GM23338 (cell line): ENCODE measurements around the gene PLEK. TPM values are rescaled to one million over a fixed set of nuclear protein-coding genes. Genes with fewer than 3 reads are reported as not detected.

Source experiments
- ATAC-seq: fragments of 200-7000 bp; cut with Tn5 transposase; 3 replicates; pipeline ENCODE4 v1.9.1; 2020
- DNase-seq: peaks from one replicate; pipeline ENCODE4 v3.0.0-alpha.2; 2015; ENCODE audit warnings: low spot score
- H2AFZ ChIP-seq: fragments of 200-600 bp; sonication (generic); 2 replicates; pipeline ENCODE4 v1.8.0; 2016; ENCODE audit warnings: antibody characterized with exemption, mild to moderate bottlenecking, moderate library complexity
- H3F3A ChIP-seq: fragments of 200-600 bp; sonication (generic); replicated peaks from 2 replicates; pipeline ENCODE4 v1.8.0; 2017; ENCODE audit warnings: antibody characterized with exemption, mixed run types, low read depth
- H3K27ac ChIP-seq: fragments of 200-600 bp; sonication (generic); 2 replicates; pipeline ENCODE4 v1.6.1; 2016; ENCODE audit warnings: low read depth
- H3K27me3 ChIP-seq: fragments of 200-600 bp; sonication (generic); 2 replicates; pipeline ENCODE4 v1.8.0; 2016; ENCODE audit warnings: mild to moderate bottlenecking, mixed run types, moderate library complexity; ENCODE audit not compliant: insufficient read depth
- H3K36me3 ChIP-seq: fragments of 200-600 bp; sonication (generic); 2 replicates; pipeline ENCODE4 v1.8.0; 2016; ENCODE audit warnings: mild to moderate bottlenecking; ENCODE audit not compliant: insufficient read depth
- H3K4me1 ChIP-seq: fragments of 200-600 bp; sonication (generic); 2 replicates; pipeline ENCODE4 v1.8.0; 2016; ENCODE audit warnings: mild to moderate bottlenecking, moderate library complexity; ENCODE audit not compliant: insufficient read depth
- H3K4me2 ChIP-seq: fragments of 200-600 bp; sonication (generic); 2 replicates; pipeline ENCODE4 v1.7.1; 2017; ENCODE audit warnings: mixed run types
- H3K4me3 ChIP-seq: fragments of 200-600 bp; sonication (generic); 2 replicates; pipeline ENCODE4 v1.6.1; 2016; ENCODE audit warnings: mixed run types
- H3K79me2 ChIP-seq: fragments of 200-600 bp; sonication (generic); replicated peaks from 2 replicates; pipeline ENCODE4 v1.8.0; 2017; ENCODE audit warnings: mild to moderate bottlenecking; ENCODE audit not compliant: insufficient read depth
- H3K9me2 ChIP-seq: fragments of 200-600 bp; sonication (generic); 2 replicates; pipeline ENCODE4 v1.8.0; 2017; ENCODE audit not compliant: insufficient read depth
- H4K20me1 ChIP-seq: fragments of 200-600 bp; sonication (generic); replicated peaks from 2 replicates; pipeline ENCODE4 v1.8.0; 2017; ENCODE audit warnings: mild to moderate bottlenecking; ENCODE audit not compliant: insufficient read depth
- H3K27ac Mint-ChIP-seq: 2 replicates; pipeline ENCODE4 v1.8.0; 2020; ENCODE audit warnings: inconsistent platforms, mild to moderate bottlenecking, moderate library complexity, mixed read lengths
- H3K27me3 Mint-ChIP-seq: 3 replicates; pipeline ENCODE4 v1.8.0; 2022; ENCODE audit warnings: low read depth, mild to moderate bottlenecking, moderate library complexity, mixed read lengths, inconsistent platforms; ENCODE audit not compliant: insufficient read depth, poor library complexity
- H3K36me3 Mint-ChIP-seq: 3 replicates; pipeline ENCODE4 v1.8.0; 2021; ENCODE audit warnings: low read depth, mild to moderate bottlenecking, inconsistent platforms, moderate library complexity, mixed read lengths
- H3K4me1 Mint-ChIP-seq: 3 replicates; pipeline ENCODE4 v1.8.0; 2020; ENCODE audit warnings: mild to moderate bottlenecking, inconsistent platforms, mixed read lengths
- H3K4me3 Mint-ChIP-seq: 3 replicates; pipeline ENCODE4 v1.8.0; 2021; ENCODE audit warnings: moderate library complexity, mild to moderate bottlenecking, inconsistent platforms, mixed read lengths
- H3K9me3 Mint-ChIP-seq: 3 replicates; pipeline ENCODE4 v1.8.0; 2020; ENCODE audit warnings: moderate library complexity, mild to moderate bottlenecking, inconsistent platforms, mixed read lengths
- CREB1 ChIP-seq: fragments of 250-450 bp; sonication (Bioruptor Pico); IDR thresholded peaks from 2 replicates; pipeline ENCODE4 v1.5.0; 2020; ENCODE audit warnings: low read depth, mild to moderate bottlenecking, moderate library complexity
- CTCF ChIP-seq, 2 experiments: fragments of 200-600 bp in 1 of 2; sonication (generic) in 1 of 2; conservative IDR thresholded peaks; 2 replicates each; pipeline versions ENCODE4 v1.5.1 to v1.6.1; 2016 to 2017; ENCODE audit warnings: antibody characterized with exemption in 2 of 2, low read depth in 2 of 2, mild to moderate bottlenecking in 2 of 2, moderate library complexity in 1 of 2
- ETS1 ChIP-seq: IDR thresholded peaks from 2 replicates; pipeline ENCODE4 v1.6.1; 2016; ENCODE audit warnings: antibody characterized with exemption
- EZH2 ChIP-seq: fragments of 200-600 bp; sonication (generic); IDR thresholded peaks from one replicate; pipeline ENCODE4 v1.8.0; 2017; ENCODE audit warnings: antibody characterized with exemption, mild to moderate bottlenecking, low read depth; ENCODE audit not compliant: unreplicated experiment
- EZH2phosphoT487 ChIP-seq: fragments of 200-600 bp; sonication (generic); IDR thresholded peaks from one replicate; pipeline ENCODE4 v1.8.1; 2018; ENCODE audit warnings: antibody characterized with exemption; ENCODE audit not compliant: unreplicated experiment
- JUNB ChIP-seq: IDR thresholded peaks from one replicate; pipeline ENCODE4 v1.6.1; 2016; ENCODE audit warnings: antibody characterized with exemption; ENCODE audit not compliant: unreplicated experiment
- NANOG ChIP-seq: IDR thresholded peaks from 2 replicates; pipeline ENCODE4 v1.6.1; 2016; ENCODE audit warnings: antibody characterized with exemption, borderline replicate concordance
- POLR2AphosphoS5 ChIP-seq: IDR thresholded peaks from 2 replicates; pipeline ENCODE4 v1.6.1; 2016; ENCODE audit warnings: antibody characterized with exemption, low read depth
- REST ChIP-seq: IDR thresholded peaks from one replicate; pipeline ENCODE4 v1.6.1; 2018; ENCODE audit warnings: antibody characterized with exemption; ENCODE audit not compliant: unreplicated experiment
- STAT1 ChIP-seq: IDR thresholded peaks from one replicate; pipeline ENCODE4 v1.6.1; 2016; ENCODE audit warnings: antibody characterized with exemption; ENCODE audit not compliant: unreplicated experiment
- ZNF114 ChIP-seq: fragments of 250-450 bp; sonication (Bioruptor Pico); IDR thresholded peaks from 2 replicates; pipeline ENCODE4 v1.5.0; 2020; ENCODE audit warnings: mild to moderate bottlenecking, moderate library complexity
- ZNF331 ChIP-seq: fragments of 250-450 bp; sonication (Bioruptor Pico); IDR thresholded peaks from 2 replicates; pipeline ENCODE4 v1.5.0; 2020; ENCODE audit warnings: low read depth, mild to moderate bottlenecking, moderate library complexity
- ZNF462 ChIP-seq: fragments of 250-450 bp; sonication (Bioruptor Pico); IDR thresholded peaks from 2 replicates; pipeline ENCODE4 v1.5.0; 2020; ENCODE audit warnings: mild to moderate bottlenecking, moderate library complexity
- polyA plus RNA-seq: library from polyadenylated mRNA; unstranded; fragments of >200 nt; fragmentation: Nextera tagmentation; extraction: Ambion mirVana; gene quantifications from 2 replicates; pipeline ENCODE4 v1.2.1, GENCODE V29; 2016
- total RNA-seq: library from RNA; depleted of rRNA; stranded (reverse); fragments of >200 nt; shearing (Covaris generic); gene quantifications from 2 replicates; pipeline ENCODE4 v1.2.3, GENCODE V29; 2014

PLEK gene
- total and polyA plus RNA-seq, 2 experiments from 2014 or later, result 0.06 TPM; not detected in 1

- Histone ChIP-seq H2AFZ (no peak overlapping the region), H3K79me2 (no peaks in the 10 kb centered on the region), H3K27me3 (no peaks in the 10 kb centered on the region), H3K4me1 (no peaks in the 10 kb centered on the region), H4K20me1 (no peaks in the 10 kb centered on the region), H3K9me2 (peaks cover 7% of the 10 kb centered on the region), H3K36me3 (no peaks in the 10 kb centered on the region), H3F3A (no peaks in the 10 kb centered on the region), H3K27ac (no peak overlapping the region), H3K4me2 (no peak overlapping the region), H3K4me3 (no peak overlapping the region)
- Mint-ChIP-seq H3K9me3 (peaks cover 9% of the 10 kb centered on the region; the same call in 2 of the 3 replicates), H3K27me3 (peaks cover 2% of the 10 kb centered on the region), H3K27ac (no peak overlapping the region), H3K4me1 (0 out of 3 replicates have a peak, but pooled peaks cover 4% of the 10 kb centered on the region), H3K36me3 (no peaks in the 10 kb centered on the region), H3K4me3 (no peak overlapping the region)
- no peak for TF ChIP-seq ZNF114 (CRISPR knock-in tag)
- TF ChIP-seq STAT1, result no peak
- no peak for TF ChIP-seq ETS1
- no peak for TF ChIP-seq EZH2phosphoT487
- TF ChIP-seq ZNF462, result no peak
- TF ChIP-seq ZNF331 (CRISPR knock-in tag), result no peak
- TF ChIP-seq EZH2, result no peak
- TF ChIP-seq CREB1 (CRISPR knock-in tag), result no peak
- no peak for TF ChIP-seq JUNB
- TF ChIP-seq POLR2AphosphoS5, result no peak
- TF ChIP-seq CTCF (conservative IDR thresholded peaks at IDR 0.05; ENCODE audit: low read depth in 2 of 2), result no peak
- no peak for TF ChIP-seq NANOG
- no peak for TF ChIP-seq REST
- DNase-seq, result no peak
- no peak for ATAC-seq
Measured at GRCh38 chr2:68428746-68429145, 63.7 kb downstream of the PLEK start.
